ENCODE results near the gene SIRT5. TPM values are rescaled to one million over a fixed set of nuclear protein-coding genes. Genes with fewer than 3 reads are reported as not detected.

The SIRT5 gene
- total RNA-seq, 1 donor from 2014 or later, result 18.2 TPM

- TF ChIP-seq CTCF (IDR thresholded peaks at IDR 0.05; ENCODE audit: unreplicated experiment), result no peak
- H3K4me1 Mint-ChIP-seq (ENCODE audit: low read depth), result no peaks in the 10 kb centered on the region
- no peak for DNase-seq (ENCODE audit: low spot score, unreplicated experiment)
- no peak overlapping the region for H3K27ac Mint-ChIP-seq
- H3K9me3 Mint-ChIP-seq (ENCODE audit: low read depth), result no peaks in the 10 kb centered on the region
- no peaks in the 10 kb centered on the region for H3K36me3 Mint-ChIP-seq (ENCODE audit: insufficient read depth)
- no peak overlapping the region for H3K4me3 Mint-ChIP-seq (ENCODE audit: low read depth)
- peaks cover 14% of the 10 kb centered on the region for H3K27me3 Mint-ChIP-seq
These were observed 15.2 kb upstream of the SIRT5 start for GRCh38 chr6:13559251-13559650.

- Mint-ChIP-seq H3K27me3 (peaks cover 9% of the 10 kb centered on the region), H3K27ac (no peak overlapping the region), H3K4me1 (ENCODE audit: low read depth) (no peaks in the 10 kb centered on the region)
These were observed 14.3 kb upstream of the SIRT5 start for GRCh38 chr6:13559968-13560650.

GRCh38 chr6:13560651-13561044, 13.8 kb upstream of the SIRT5 start:
- DNase-seq (ENCODE audit: low spot score, unreplicated experiment), result no peak
- Mint-ChIP-seq H3K27me3 (peaks cover 4% of the 10 kb centered on the region), H3K27ac (no peak overlapping the region), H3K36me3 (ENCODE audit: insufficient read depth) (no peaks in the 10 kb centered on the region), H3K4me3 (ENCODE audit: low read depth) (no peak overlapping the region), H3K4me1 (ENCODE audit: low read depth) (no peaks in the 10 kb centered on the region), H3K9me3 (ENCODE audit: low read depth) (no peaks in the 10 kb centered on the region)
- TF ChIP-seq CTCF (IDR thresholded peaks at IDR 0.05; ENCODE audit: unreplicated experiment), result no peak

More at GRCh38 chr6:13559968-13560650, 14.3 kb upstream of the SIRT5 start:
- no peaks in the 10 kb centered on the region for H3K36me3 Mint-ChIP-seq (ENCODE audit: insufficient read depth)
- DNase-seq (ENCODE audit: low spot score, unreplicated experiment), result no peak
- H3K4me3 Mint-ChIP-seq (ENCODE audit: low read depth), result no peak overlapping the region
- H3K9me3 Mint-ChIP-seq (ENCODE audit: low read depth), result no peaks in the 10 kb centered on the region
- no peak for TF ChIP-seq CTCF (IDR thresholded peaks at IDR 0.05; ENCODE audit: unreplicated experiment)

GRCh38 chr6:13561624-13562267, 12.7 kb upstream of the SIRT5 start:
- no peaks in the 10 kb centered on the region for H3K9me3 Mint-ChIP-seq (ENCODE audit: low read depth)
- no peak for DNase-seq (ENCODE audit: low spot score, unreplicated experiment)
- TF ChIP-seq CTCF (IDR thresholded peaks at IDR 0.05; ENCODE audit: unreplicated experiment), result no peak
- no peaks in the 10 kb centered on the region for H3K36me3 Mint-ChIP-seq (ENCODE audit: insufficient read depth)
- no peak overlapping the region for H3K27ac Mint-ChIP-seq
- H3K27me3 Mint-ChIP-seq, result peaks cover 3% of the 10 kb centered on the region
- no peaks in the 10 kb centered on the region for H3K4me1 Mint-ChIP-seq (ENCODE audit: low read depth)
- no peak overlapping the region for H3K4me3 Mint-ChIP-seq (ENCODE audit: low read depth)

- no peak for TF ChIP-seq CTCF (IDR thresholded peaks at IDR 0.05; ENCODE audit: unreplicated experiment)
- Mint-ChIP-seq H3K27ac (no peak overlapping the region), H3K9me3 (ENCODE audit: low read depth) (no peaks in the 10 kb centered on the region), H3K27me3 (peaks cover 3% of the 10 kb centered on the region), H3K4me3 (ENCODE audit: low read depth) (no peak overlapping the region), H3K4me1 (ENCODE audit: low read depth) (no peaks in the 10 kb centered on the region), H3K36me3 (ENCODE audit: insufficient read depth) (no peaks in the 10 kb centered on the region)
- DNase-seq (ENCODE audit: low spot score, unreplicated experiment), result no peak
These were observed 11.4 kb upstream of the SIRT5 start for GRCh38 chr6:13563009-13563408.

Data from progenitor cell of endocrine pancreas (in vitro differentiated cells).